HG02798 (cell line): ENCODE measurements around the gene UBE2I.
"Not testable (repeated sequence)": the region's sequence is repeated elsewhere in the genome, so short reads cannot be mapped to it uniquely, and the experiment has no call there.

Source experiments
- ATAC-seq: cut with Tn5 transposase; IDR thresholded peaks from one replicate; pipeline ENCODE4 v1.9.1; 2021; ENCODE audit warnings: mild to moderate bottlenecking; ENCODE audit not compliant: unreplicated experiment, poor library complexity

The UBE2I gene

GRCh38 chr16:1326946-1327618 lies 17.6 kb downstream of the UBE2I start:
- no peak for ATAC-seq

GRCh38 chr16:1327619-1327947 lies 18.1 kb downstream of the UBE2I start:
- ATAC-seq = no peak

DNA sequence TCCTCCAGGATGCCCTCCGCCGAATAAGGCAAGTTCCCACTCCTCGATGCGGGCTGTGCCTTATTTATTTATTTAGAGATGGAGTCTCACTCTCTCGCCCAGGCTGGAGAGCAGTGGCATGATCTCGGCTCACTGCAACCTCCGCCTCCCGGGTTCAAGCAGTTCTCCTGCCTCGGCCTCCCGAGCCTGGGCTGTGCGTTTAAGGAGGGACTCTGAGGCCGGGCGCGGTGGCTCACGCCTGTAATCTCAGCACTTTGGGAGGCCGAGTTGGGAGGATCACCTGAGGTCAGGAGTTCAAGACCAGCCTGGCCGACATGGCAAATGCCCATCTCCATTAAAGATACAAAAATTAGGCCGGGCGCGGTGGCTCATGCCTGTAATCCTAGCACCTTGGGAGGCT lies 18.7 kb downstream of the UBE2I start:
- not testable (repeated sequence) for ATAC-seq

- not testable (repeated sequence) for ATAC-seq
Observed at GRCh38 chr16:1328961-1329360, 19.5 kb downstream of the UBE2I start.

- ATAC-seq = no peak
Observed at GRCh38 chr16:1330260-1330914, 21.0 kb downstream of the UBE2I start.

- ATAC-seq = no peak
Observed at GRCh38 chr16:1330931-1331711, 21.7 kb downstream of the UBE2I start.

DNA sequence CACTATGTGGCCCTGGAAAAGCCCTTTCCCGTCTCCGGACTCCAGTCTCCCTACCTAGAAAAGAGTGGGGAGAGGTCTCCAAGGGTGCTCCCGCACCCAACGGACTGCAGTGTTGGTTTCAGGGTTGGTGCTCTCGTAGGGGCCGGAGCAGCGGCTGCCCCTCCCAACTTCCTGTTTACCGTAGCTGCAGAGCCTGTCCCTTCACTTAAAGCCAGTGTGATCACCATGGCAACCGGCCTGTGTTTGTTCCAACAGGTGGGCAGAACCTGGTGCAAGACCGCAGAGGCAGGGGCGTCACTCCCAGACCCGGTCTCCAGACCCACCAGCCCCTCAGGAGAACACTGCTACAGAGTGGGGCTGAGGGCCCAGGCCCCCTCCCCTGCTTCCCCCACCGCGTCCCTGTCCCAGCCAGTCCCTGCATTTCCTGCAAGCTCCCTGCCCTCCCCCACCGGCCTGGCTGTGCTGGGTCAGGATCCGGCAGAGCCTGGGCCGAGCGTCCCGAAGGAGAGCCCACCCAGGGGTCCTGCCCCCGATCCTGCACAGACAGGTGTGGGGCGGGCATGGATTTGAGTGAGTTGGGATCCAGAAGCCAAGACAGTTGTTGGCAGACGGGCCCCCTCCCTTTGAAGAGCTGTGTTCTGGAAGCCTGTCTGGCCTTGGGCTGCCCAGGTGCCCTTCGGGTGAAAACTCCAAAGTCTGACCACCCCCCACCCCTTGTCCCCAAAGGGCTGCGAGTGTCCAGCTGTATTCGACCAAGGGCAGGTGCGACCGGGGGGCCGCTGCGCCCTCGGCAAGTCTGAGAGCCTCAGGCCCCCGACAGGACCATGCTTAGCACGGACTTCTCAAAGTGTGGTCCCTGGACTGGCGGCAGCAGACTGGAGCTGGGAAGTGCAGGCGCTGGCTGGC lies 22.5 kb downstream of the UBE2I start:
- ATAC-seq = no peak

DNA sequence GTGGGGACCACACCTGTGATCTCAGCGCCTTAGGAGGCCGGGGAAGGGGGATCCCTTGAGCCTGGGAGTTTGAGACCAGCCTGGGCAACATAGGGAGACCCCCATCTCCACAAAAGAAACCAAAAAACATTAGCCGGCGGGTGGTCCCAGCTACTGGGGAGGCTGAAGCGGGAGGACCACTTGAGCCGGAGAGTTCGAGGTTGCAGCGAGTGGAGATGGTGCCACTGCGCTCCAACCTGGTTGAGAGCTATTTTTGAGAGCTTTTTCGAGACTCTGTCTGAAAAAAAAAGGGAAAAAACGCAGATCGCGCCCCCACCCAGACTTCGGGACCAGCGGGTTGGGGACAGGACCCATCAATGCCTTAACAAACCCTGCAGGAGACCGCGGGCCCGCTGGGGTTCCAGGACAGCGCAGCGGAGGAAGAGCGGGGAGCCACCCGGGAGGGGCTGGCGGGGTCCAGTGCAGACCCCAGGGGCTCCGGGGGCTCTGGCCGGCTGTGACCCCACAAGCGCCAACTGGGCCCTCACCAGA lies 23.2 kb downstream of the UBE2I start:
- no peak for ATAC-seq

GRCh38 chr16:1333149-1333812 lies 23.8 kb downstream of the UBE2I start, which contains the start of gene BAIAP3:
TSS of gene BAIAP3 (plus strand) at chr16:1333645. CDS start at chr16:1338550, 4,905 bp downstream.
- ATAC-seq = no peak

GRCh38 chr16:1333854-1334700 lies 24.6 kb downstream of the UBE2I start:
- ATAC-seq = no peak

DNA sequence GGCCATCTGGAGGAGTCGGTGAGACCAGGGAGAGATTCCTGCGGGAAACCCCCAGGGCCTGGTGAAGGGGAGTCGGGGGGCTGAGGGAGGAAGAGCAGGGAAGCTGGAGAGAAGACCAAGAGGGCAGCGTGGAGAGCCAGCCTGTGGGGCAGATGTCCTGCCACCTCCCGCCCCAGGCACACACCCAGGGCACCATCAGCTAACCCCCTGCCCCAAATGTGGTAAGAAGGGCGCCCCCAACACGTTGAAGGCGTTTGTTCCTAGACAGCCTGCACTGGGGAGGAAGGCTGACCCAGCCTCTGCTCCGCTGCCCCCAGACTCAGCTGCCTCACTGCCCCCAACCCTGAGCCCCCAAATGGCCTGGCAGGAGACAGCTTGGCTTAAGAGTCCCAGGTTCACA lies 25.3 kb downstream of the UBE2I start:
- ATAC-seq = no peak

DNA sequence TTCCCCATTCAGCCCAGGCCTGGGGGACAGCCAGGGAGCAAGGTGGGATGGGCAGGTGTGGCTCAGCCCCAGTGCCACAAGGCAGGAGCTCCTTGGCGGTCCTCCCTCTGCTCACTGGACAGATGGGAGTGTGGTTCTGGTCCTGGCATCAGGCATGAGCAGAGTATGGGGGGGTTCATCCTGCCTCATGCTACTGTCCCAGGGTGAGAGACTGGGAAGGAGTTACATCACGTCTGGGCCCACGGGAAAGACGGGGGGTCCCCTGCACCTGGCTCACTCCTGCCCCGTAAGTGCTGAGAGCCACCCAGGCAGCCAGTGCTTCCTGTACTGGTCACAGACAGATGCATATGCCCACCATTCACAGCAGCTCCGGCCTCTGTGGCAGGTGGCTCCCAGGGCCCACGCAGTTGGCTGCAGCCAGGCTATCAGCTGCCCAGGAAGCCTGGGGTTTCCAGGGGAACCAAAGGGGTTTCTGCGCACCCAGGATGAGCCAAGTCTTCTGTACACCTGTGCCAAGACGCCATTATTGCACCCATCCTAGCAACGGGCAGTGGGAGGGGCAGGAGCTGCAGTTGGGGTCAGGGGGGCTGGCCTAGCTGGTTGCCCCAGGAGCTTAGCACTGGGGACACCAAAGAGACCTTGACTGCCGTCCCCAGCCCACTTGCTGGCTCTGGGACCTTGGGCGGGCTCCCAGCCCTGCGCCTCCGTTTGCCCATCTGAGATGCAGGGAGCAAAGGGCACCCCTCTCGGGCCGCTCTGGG lies 26.0 kb downstream of the UBE2I start:
- ATAC-seq = no peak

DNA sequence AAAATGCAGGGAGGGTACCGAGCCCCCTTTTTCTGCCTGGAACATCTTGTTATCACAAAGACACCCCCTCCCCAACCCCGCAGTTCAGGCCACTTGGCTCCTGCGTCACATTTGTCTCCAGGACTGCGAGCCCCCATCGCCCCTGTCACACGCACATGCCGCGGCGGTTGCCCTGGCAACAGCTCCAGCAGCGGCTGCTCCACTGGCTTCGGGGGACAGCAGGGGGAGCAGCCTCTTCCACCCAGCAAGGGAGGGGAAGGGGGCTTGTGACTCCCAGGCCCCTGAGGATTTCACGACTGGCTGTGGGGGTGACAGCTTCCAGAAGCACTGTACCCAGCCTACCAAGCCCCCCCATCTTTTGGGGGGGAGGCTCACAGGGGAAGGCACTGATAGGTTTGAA lies 26.6 kb downstream of the UBE2I start:
- ATAC-seq = no peak

- ATAC-seq = no peak
Observed at GRCh38 chr16:1336619-1337018, 27.2 kb downstream of the UBE2I start.

GRCh38 chr16:1337486-1337885 lies 28.1 kb downstream of the UBE2I start:
- no peak for ATAC-seq

DNA sequence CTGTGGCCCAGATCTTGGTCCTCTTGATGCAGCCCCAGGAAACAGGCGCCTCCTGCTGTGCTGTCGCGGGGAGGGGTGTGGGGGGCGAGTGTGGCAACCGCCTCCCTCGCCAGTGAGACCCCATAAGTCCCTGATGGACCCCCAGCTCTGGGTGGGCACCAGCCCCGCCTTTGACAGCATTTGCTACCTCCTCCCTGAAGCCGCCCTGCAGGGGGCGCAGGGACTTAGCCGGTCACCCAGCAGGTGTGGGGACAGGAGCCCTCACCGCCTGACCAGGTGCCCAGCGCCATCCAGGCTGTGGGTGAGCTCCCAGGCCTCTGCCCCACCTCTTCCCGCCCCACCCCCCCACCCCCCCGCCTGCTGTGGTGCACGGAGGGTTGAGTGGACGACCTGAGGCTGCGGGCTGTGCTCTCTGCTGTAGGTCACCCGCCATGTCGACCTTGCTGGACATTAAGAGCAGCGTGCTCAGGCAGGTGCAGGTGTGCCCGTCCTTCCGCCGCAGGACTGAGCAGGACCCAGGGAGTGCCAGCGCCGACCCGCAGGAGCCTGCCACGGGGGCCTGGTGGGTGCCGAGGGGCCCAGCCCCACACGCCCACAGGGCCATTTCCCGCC lies 28.8 kb downstream of the UBE2I start:
- no peak for ATAC-seq

DNA sequence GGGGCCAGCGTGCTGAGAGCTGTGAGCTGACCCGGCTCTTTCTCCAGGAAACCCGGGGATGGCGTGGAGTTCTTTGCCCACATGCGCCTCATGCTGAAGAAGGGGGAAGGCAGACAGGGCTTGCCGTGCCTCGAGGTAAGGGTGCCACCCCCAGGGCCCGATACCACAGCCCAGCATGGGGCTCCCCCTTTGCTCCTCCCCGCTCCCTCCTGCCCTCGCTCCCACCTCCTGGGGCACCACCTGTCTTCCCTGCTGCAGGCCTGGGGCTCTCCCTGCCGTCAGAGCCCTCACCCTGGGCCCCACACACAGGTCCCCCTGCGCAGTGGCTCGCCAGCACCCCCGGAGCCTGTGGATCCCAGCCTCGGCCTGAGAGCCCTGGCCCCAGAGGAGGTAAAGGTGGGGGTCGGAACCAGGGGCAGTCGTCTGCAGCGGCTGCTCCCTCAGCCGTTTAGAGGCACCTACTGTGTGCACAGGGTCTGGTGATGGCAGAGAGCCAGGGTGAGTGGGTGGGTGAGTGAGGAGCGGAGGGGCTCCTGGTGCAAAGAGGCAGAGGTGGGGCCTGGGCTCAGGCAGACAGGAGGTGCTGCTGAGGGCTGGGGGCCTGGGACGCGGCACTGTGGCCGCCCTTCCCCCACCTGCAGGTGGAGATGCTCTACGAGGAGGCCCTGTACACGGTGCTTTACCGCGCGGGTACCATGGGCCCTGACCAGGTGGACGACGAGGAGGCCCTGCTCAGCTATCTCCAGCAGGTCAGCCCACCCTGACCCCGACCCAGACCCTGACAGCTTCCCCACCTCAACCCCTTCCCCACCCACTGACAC lies 29.6 kb downstream of the UBE2I start:
- no peak for ATAC-seq
